Occipital lobe (tissue), 2 donors: ENCODE results near the gene FBXO17. TPM values are rescaled to one million over a fixed set of nuclear protein-coding genes. Genes with fewer than 3 reads are reported as not detected.

Source experiments
- DNase-seq: peaks from one replicate; lab custom pipeline; 2025; lab: John Stamatoyannopoulos, UW
- total RNA-seq: library from RNA; depleted of rRNA; stranded (reverse); fragments of >200 nt; gene quantifications from one replicate; pipeline ENCODE4 v1.2.3, GENCODE V29; 2014

Gene FBXO17
- total RNA-seq, 1 donor from 2014 or later: 3.6 TPM

DNA sequence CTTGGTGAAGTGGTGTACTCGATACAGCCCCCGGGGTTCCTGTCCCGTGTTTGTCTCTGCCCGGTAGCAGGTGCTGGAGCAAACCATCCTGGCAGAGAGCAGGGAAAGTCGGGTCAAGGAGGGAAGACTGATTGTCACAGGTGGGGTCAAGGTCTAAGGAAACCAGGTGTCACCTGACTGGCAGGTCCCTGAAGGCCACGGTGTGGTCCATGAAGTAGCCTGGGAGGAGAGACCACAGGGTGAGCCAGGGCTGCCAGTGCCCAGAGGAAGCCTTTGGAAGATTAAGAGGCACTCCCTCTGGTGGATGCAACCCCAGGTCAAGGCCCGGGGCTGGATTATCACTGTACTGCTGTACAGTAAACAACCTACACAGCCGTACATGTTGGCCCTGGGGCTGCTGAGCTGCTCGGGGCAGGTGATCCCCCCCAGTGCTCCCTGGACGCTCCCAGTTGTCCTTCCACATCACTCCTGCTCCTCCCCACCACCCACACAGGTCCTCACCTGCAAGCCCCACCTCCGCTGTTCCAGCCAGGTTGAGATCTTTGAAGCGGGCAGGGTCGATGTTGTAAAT, 57.5 kb downstream of the FBXO17 start:
- DNase-seq: no peak

DNA sequence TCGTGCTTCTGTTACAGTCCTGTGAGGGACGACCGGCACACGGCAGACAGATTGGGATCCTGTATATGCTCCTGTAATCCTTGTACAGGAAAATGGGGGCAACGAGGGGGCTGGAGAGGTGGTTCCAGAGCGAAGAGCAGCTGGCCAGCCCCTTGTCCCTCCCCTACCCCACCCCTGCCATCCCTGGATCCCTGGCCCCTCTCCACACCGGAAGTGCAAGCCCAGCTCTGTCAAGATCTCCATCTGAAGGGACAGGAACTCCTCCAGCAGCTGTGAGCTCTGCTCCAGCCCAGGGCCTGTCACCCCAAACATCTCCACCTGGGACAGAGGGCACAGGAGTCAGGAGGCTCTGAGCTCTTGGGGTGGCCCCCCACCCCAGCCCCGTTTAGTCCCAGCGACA, 58.0 kb downstream of the FBXO17 start:
- DNase-seq: no peak

DNA sequence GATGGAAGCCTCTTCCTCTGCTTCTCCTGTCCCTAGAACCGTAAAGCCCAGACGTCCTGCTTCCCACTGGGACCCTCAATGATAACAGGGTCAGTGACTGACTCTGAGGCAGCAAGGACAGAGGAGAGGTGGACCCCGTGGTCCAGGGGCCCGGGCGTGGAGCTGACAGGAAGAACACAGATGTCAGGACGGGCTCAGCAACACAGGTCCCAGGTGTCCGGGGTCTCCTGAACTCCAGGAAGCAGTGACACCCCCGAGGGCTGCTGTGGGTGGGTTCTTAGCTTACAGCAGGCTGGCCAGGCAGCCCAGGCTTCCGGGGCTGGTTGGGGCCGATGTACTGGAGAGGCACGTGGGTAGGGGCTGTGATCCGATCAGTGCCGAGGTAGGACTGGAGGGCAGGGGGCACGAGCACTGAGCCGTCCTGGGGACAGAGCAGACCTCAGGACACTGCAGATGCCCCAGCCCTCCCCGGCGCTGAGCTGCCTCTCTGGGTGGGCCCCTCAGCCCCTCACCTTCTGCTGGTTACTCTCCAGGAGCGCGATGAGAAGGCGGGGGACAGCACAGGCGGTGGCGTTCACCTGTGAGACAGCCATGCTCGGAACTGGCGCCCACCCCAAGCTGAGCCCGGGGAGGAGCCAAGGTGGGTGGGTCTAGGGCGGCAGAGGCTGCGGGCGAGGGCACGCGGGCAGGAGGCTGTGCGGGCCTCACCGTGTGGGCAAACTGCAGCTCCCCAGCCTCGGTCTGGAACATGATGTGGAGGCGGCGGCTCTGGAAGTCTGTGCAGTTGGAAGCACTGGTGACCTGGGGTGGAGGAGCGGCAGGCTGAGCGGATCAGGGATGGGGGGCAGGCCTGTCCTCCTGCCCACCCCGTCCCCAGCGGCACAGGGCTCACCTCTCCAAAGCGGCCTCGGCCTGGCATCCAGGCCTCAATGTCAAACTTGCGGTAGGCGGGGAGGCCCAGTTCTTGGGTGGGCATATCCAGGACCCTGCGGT, 59.9 kb downstream of the FBXO17 start:
- no peak for DNase-seq

DNA sequence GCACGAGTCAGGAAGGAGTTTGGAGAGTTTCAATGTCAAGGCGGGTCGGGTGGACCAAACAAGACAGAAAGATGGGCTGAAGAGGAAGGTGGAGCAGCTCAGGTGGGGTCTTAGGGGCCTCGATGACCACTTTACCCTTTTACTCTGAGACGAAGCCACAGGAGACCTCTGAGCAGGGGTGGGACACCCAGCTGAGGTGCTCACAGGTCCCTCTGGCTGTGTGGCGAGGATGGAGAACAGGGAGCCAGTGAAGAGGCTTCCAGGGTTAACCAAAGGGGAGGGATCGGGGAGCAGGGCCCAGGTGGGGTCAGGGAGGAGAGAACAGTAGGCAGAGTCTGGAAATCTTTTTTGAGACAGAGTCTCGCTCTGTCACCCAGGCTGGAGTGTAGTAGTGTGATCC, 61.6 kb downstream of the FBXO17 start:
- DNase-seq: no peak

DNA sequence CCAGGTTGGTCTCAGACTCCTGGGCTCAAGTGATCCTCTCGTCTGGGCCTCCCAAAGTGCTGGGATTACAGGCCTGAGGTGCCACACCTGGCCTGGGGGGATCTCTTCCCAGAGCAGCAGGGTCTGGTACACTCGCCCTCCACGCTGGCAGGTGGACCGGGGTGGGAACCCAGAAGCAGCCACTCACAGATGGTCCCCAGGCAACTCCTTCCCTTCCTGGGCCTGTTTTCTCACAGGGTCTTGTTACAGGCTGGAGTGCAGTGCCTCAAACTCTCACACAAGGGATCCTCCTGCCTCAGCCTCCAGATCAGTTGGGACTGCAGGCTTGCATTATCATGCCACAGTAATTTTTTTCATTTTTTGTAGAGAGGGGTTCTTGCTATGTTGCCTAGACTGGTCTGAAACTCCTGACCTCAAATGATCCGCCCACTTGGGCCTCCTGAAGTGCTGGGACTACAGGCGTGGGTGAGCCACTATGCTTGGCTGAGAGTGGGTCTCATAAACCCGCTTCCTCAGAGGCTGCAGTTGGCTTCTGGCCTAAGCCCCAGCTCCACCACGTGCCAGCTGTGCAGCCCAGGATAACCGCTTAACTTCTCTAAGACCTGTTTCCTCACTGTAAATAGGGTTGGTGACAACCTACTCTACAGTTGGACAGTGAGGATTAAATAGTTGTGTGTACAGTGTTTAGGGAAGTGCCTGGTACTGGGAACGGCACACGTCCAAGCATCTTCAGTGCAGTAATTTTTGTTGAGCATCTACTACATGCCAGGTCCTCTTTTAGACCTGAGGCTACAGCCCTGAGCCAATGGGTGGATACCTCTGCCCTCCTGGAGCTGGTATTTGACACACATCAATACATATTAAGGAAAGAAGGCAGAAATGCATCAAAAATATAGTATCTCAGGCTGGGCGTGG, 62.7 kb downstream of the FBXO17 start:
- no peak for DNase-seq

DNA sequence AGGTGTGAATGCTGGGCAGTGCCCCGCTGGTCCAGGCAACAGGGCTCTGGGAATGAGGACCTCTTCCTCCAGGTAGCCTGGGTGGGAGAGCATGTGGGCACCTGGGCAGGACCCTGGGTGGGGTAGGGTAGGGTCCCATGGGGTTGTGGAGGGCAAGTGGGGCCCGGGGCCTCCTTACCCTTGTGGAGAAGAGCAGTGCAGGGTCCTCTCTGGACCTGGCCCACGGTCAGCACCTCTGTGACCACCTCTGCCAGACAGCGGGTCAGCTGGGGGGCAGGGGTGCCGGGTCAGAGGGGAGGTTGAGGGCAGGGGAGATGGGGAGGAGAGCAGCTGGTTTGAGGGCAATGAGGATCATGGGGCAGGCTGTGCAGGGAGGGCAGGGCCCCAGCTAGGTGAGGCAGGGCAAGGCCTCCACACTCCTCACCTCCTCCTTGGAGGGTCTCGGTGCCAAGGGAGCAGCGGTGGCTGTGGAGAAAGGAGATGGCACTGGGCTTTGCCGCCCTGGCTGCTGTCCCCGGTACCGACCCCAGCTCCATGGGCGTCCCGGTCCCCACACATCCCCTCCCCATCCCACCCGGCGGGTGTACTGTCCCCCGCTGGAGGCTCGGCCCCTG, 64.0 kb downstream of the FBXO17 start:
- no peak for DNase-seq

DNA sequence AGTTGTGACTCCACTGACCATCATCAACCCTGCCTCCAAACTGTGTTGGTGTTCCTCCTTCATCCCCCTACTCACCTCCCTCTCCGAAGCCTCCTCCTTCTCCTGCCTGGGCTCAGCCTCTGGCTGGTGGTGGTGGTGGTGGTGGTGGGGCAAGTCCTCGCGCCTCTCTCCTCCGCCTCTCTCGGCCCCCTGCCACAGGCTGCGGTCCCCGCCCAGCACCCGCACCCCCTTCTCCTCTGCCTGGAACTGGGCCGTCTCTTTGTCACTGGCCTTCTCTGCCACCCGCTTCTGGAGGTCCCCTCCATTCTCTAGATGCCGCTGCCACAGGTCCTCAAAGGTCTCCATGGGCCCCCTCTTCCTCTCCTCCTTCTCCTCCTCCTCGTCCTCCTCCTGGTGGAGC, 65.1 kb downstream of the FBXO17 start:
- DNase-seq: no peak

DNA sequence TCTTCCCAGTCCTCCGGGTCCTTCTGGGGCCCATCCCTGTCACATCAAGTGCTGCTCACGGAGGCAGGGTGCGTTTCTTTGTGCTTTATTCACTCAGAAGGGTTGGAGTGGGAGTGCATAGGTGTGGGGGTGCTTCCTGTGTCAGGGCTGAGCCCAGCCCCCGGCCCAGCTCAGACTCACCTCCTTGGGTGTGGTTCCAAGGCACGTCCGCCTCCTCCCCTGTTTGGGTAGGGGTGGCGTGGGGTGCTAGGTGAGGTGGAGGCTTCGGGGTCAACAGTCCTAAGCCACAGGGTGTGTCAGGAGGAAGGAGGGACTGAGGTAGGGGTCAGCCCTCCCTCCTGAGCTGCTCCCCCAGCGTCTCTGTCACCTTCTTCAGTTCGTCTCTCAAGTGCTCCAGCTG, 66.6 kb downstream of the FBXO17 start:
- no peak for DNase-seq

DNA sequence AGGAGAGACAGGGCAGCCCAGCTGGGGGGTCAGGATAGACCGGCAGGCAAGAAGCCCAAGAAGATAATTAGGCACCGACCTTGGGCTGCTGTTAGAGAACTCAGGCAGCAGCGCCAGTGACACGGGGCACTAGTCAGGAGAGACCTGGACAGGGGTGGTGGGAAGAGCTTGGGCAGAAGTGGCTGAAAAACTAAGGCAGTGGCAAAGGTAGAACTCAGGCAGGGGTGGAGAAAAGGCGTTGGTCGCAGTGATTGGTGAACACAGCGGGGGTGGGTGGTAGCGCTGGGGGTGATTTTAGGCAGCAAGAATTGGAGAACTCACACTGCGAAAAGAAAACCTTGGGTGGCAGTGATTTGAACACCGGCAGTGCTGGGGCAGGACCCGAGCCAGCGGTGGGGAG, 67.9 kb downstream of the FBXO17 start:
- DNase-seq: no peak

DNA sequence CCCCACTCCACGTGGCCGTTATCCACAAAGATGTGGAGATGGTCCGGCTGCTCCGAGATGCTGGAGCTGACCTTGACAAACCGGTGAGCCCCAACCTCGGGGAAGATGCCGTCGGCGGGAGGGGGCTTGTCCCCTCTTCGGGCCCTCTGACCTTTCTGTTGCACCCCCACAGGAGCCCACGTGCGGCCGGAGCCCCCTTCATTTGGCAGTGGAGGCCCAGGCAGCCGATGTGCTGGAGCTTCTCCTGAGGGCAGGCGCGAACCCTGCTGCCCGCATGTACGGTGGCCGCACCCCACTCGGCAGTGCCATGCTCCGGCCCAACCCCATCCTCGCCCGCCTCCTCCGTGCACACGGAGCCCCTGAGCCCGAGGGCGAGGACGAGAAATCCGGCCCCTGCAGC, 68.3 kb downstream of the FBXO17 start:
- DNase-seq: no peak

DNA sequence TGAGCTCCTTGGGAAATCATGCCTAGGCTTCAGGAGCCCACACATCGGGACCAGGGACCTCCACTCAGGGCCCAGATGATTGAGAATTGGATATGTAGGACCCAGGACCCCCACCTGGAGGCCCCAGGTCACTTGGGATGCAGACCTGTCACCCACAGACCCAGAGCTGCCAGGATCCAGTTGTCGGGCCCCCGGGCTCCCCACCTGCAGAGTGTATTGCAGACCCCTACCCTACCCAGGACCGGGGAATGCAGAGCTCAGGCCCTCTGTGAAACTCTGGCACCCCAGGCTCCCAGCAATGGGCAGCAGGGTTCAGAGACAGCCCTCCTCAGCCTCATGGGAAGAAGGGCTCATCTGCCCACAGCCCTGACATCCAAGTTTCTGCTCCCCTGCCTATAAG, 69.9 kb downstream of the FBXO17 start:
- no peak for DNase-seq

DNA sequence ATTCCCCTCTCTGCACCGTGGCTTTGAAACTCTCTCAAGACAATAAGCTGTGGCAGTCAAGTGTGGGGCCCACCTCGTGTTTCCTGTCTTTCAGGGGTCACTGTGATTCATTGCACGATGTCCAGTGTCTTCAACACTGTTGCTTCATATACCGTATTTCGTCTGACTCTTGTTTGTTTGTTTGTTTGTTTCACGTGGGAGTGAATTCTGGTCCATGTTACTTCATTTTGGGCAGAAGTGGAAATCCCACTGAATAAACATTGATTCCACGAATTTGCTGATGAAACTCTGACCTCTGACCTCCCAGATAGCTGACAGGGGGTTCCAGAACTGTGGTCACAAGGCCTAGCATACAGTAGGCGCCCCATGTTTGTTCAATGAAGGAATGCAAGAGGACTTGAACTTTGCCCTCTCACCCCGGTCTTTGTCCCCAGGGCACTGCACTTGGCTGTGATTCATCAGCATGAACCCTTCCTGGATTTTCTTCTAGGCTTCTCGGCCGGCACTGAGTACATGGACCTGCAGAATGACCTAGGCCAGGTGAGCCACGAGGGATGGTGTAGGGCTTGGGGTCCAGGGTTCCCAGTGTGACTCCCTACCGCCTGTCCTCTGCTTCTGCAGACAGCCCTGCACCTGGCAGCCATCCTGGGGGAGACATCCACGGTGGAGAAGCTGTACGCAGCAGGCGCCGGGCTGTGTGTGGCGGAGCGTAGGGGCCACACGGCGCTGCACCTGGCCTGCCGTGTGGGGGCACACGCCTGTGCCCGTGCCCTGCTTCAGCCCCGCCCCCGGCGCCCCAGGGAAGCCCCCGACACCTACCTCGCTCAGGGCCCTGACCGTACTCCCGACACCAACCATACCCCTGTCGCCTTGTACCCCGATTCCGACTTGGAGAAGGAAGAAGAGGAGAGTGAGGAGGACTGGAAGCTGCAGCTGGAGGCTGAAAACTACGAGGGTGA, 70.7 kb downstream of the FBXO17 start:
- no peak for DNase-seq

DNA sequence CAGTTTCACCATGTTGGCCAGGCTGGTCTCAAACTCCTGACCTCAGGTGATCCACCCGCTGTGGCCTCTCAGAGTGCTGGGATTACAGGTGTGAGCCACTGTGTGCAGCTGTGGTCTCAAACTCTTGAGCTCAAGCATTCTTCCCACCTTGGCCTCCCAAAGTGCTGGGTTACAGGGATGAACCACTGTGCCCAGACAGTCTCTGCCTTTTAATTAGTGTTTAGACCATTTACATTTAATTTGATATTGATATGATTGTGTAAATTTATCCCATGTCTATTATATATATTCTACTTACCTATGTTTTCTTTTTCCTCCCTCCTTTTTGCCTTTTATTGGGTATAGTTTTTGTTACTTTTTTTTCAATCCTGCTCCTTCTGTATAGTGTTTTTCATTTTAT, 73.9 kb downstream of the FBXO17 start:
- no peak for DNase-seq

DNA sequence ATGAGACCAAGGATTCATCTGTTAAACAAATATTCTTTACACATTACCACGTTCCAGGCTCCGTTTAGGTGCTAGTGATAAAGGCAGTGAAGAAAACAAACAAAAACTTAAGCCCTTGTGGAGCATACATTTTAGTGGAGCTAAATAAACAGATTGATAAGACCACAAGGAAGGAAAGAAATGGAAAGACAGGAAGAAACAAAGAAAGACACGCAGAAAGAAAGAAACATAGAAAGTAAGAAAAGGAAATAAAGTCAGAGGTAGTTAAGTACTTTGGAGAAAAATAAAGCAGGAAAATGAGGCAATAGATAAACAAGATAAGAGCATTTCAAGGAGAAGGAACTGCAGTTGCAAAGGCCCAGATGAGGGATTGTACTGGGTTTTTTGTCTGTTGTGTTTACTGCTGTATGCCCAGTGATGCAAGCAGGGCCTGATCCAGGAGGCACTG, 74.8 kb downstream of the FBXO17 start:
- DNase-seq: no peak

DNA sequence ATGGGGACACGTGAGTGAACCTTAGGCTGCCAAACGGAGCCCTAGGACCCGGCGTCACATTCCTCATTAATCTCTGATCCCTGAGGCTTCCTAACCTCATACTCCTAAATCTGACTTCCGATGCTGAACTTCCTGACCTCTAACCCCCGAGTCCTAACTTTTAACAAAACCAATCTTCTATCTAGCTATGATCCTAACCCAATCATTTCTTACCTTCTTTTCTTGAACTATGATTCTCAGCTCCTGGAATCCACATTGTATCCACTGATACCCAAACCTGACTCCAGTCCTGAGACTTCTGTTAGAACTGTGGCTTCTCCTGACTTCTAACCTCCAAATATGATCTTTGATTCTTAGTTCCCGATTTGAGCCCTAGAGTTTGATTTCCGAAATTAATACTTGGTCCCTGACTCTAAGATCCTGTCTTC, 75.3 kb downstream of the FBXO17 start:
- no peak for DNase-seq

DNA sequence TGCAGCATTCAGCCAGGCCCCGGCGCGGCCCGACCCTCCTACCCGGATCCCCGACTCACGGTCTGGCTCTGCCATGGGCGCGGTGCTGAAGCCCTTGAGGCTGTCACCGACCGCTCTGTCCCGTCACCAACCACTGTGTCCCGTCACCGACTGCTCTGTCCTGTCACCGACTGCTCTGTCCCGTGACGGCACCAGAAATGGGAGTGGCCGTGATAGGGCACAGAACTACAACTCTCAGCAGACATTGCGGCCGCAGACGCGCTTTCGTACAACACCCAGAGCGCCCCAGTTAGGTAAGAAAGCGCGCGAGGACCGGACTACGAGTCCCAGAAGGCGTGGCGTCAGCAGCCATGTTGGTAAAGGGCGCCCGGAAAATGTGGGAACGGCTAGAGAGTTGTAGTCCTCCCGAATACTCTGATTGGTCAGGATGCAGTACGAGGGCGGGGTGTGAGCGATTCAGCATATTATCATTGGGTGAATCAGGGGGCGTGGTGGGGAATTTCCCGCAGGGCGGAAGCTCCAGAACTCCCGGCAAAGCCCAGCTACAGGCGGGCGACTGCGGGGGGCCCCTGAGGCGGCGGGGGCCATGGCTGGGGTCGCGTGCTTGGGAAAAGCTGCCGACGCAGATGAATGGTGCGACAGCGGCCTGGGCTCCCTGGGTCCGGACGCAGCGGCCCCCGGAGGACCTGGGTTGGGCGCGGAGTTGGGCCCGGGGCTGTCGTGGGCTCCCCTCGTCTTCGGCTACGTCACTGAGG, 75.9 kb downstream of the FBXO17 start, which contains the start of the genes NFKBIB and SIRT2:
TSS of gene NFKBIB (plus strand) at position 523 of the 755 bp plus-strand sequence. CDS start at position 587, 64 bp downstream.
TSS of gene SIRT2 (minus strand) at position 172 of the 755 bp plus-strand sequence. CDS start at position 75, 97 bp downstream.
- peak; percentile 100 for DNase-seq

DNA sequence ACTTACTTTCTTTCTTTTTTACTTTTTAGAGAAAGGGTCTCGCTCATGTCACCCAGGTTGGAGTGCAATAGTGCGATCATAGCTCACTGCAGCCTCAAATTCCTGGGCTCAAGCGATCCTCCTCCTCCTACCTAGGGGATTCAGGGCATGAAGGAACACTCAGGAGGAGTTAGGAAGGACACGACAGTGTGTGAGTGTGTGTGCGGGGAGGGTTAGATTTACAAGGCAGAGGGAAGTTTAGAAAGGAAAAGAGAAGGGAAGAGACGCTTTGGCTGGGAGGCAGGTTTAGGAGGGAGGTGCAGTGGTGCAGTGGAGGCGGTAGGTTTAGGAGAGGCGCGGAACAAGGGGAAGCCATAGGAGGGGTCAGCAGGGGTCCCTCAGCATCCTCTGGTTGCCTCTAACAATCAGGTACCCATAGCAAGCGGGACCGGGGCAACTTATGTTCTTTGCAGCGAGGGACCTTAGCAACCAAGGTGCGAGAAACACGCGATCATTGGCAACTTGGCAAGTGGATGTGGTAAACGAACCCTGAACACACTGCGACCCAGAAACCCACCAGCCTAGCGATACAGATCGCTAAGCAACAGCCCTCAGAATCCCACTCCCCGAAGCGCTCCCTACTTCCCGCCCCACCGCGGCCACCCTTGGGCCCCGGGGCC, 76.6 kb downstream of the FBXO17 start:
- DNase-seq: no peak

DNA sequence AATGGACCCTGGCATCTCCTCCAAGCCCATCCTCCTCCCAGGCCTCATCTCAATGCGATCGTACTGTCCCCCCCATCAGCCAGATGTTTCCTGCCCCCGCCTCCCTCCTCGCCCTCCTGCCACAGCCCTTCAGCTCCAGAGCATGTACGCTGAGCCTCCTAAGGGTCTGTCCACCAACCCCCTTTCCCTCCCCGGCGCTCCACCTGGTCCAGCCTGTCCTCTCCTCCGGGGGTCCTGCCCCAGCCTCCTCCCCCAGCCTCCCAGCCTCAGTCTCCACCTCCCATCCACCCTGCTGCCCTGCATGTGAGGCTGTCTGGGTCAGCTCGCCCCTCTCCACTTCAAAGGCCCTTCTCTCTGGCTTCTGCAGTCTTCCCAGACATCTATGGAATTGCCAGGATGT, 80.6 kb downstream of the FBXO17 start:
- DNase-seq: no peak

DNA sequence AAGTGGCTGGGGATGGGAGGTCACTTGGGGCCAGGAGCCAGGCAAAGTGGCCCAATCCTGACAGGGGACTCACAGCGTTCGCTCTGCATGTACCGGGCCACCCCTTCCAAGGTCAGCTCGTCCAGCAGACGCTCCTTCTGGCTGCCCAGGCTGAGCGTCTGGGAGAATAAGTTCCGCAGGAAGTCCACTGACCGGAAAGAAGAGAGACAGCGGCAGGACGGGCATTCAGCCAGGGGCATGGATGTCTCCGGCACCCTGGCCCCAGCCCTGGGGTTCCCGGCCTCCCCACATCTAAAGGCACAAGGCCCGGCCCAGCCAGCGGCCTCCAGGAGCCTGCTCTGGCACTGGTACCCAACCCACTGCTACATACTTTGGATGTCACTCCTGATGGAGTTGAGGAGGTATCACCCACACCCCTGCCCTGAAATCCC, 82.2 kb downstream of the FBXO17 start:
- DNase-seq: no peak
